AG09319 (cell line): Measurements from ENCODE around the gene SCN2A.

Experiments
- DNase-seq: peaks from one replicate; pipeline ENCODE4 v3.0.0-alpha.2; 2010; ENCODE audit warnings: low read depth; ENCODE audit errors: extremely low read depth
- CTCF ChIP-seq: IDR thresholded peaks from 2 replicates; pipeline ENCODE4 v1.5.1; 2011; ENCODE audit warnings: low read depth, mild to moderate bottlenecking, inconsistent platforms, low read length, moderate library complexity

The SCN2A gene

GRCh38 chr2:165417009-165417408 is 177.8 kb downstream of the SCN2A start:
- TF ChIP-seq CTCF = no peak
- DNase-seq = no peak

- no peak for TF ChIP-seq CTCF
- DNase-seq = no peak
Measured at GRCh38 chr2:165420231-165420630, 181.0 kb downstream of the SCN2A start.

- no peak for DNase-seq
- no peak for TF ChIP-seq CTCF
Measured at GRCh38 chr2:165423081-165423480, 183.9 kb downstream of the SCN2A start.

- DNase-seq = no peak
- no peak for TF ChIP-seq CTCF
Measured at GRCh38 chr2:165425556-165425955, 186.3 kb downstream of the SCN2A start.

- DNase-seq = no peak
Measured at GRCh38 chr2:165427686-165428085, 188.5 kb downstream of the SCN2A start.

GRCh38 chr2:165428926-165429325 is 189.7 kb downstream of the SCN2A start:
- TF ChIP-seq CTCF = no peak
- DNase-seq = no peak

More at GRCh38 chr2:165427686-165428085, 188.5 kb downstream of the SCN2A start:
- no peak for TF ChIP-seq CTCF

- no peak for TF ChIP-seq CTCF
- no peak for DNase-seq
Measured at GRCh38 chr2:165431014-165431413, 191.8 kb downstream of the SCN2A start.
